Motor neuron (in vitro differentiated cells): ENCODE data around the gene THBS4. TPM values are rescaled to one million over a fixed set of nuclear protein-coding genes. Genes with fewer than 3 reads are reported as not detected.

Experiments used
- ATAC-seq, 8 experiments: fragments of 200-7000 bp; cut with Tn5 transposase; replicated peaks in 6 of 8; 2 replicates each; pipeline ENCODE4 v1.8.0; 2021; ENCODE audit warnings: mild to moderate bottlenecking in 8 of 8, moderate library complexity in 8 of 8
- H3K27ac ChIP-seq, 2 donors: fragments of 250-450 bp; sonication (Bioruptor Pico); 2 replicates each; pipeline ENCODE4 v1.9.0; 2021; ENCODE audit warnings: antibody characterized with exemption in 2 of 2, mild to moderate bottlenecking in 2 of 2, moderate library complexity in 1 of 2
- H3K4me1 ChIP-seq, 2 donors: fragments of 250-450 bp; sonication (Bioruptor Pico); replicated peaks in 1 of 2; 2 replicates each; pipeline ENCODE4 v1.6.1; 2021; ENCODE audit warnings: antibody characterized with exemption in 2 of 2, mild to moderate bottlenecking in 2 of 2, moderate library complexity in 1 of 2
- H3K4me3 ChIP-seq, 5 donors: fragments of 250-450 bp; sonication (Bioruptor Pico); 2 replicates each; pipeline ENCODE4 v1.9.0; 2021; ENCODE audit warnings: antibody characterized with exemption in 5 of 5, mild to moderate bottlenecking in 5 of 5, moderate library complexity in 4 of 5
- WGBS, 10 experiments: fragments of 450-650 bp; shearing (Covaris generic); methylation state at CpG; one replicate each; pipeline ENCODE4 v1.0.0; 2022; 5-methylcytosine and 5-hydroxymethylcytosine counted together
- in situ Hi-C, 9 experiments: fragments of 400-800 bp; cut with MboI; loops; one replicate each; pipeline ENCODE4 v1.15.0; 2021; ENCODE audit warnings: low sequenced_read_pairs in 9 of 9, low pct_unique_long_range_greater_than_20kb in 2 of 9; ENCODE audit not compliant: unreplicated experiment in 9 of 9
- total RNA-seq, 8 experiments: library from RNA; unstranded; fragments of 300-600 nt; gene quantifications; 2 replicates each; pipeline versions ENCODE4 v1.2.3 to v1.2.4, GENCODE V29; 2022

THBS4 gene
- total RNA-seq, 8 experiments from 2014 or later: 3.9 to 21.1 (median 10.3) TPM

GRCh38 chr5:80055491-80056170, 20.5 kb downstream of the THBS4 start:
- 0 to 100% (median 80%) methylated on average over 1 to 5 of the region's 11 CpGs for WGBS, 10 experiments
- no peak overlapping the region for H3K4me3 ChIP-seq
- ATAC-seq: peak in 1 of 8 experiments; percentile 58
- H3K27ac ChIP-seq: no peak overlapping the region
- peaks cover 0 to 6% of the 10 kb centered on the region in 2 donors for H3K4me1 ChIP-seq
- in situ Hi-C loops: no loop called here

- Histone ChIP-seq H3K27ac (no peak overlapping the region), H3K4me1 (no peaks in the 10 kb centered on the region), H3K4me3 (no peak overlapping the region)
- in situ Hi-C loops: no loop called here
- ATAC-seq: no peak
- WGBS, 10 experiments: 67 to 100% (median 100%) methylated on average over 1 to 2 of the region's 2 CpGs
Measured at GRCh38 chr5:80057099-80057498, 22.0 kb downstream of the THBS4 start.

- Histone ChIP-seq H3K4me3 (no peak overlapping the region), H3K4me1 (no peaks in the 10 kb centered on the region), H3K27ac (no peak overlapping the region)
- ATAC-seq: no peak
- in situ Hi-C loops: no loop called here
- WGBS, 10 experiments: 14 to 83% (median 69%) methylated on average over 1 to 2 of the region's 2 CpGs; no CpG with 5 or more reads in 2 of the 10 experiments
Measured at GRCh38 chr5:80057921-80058320, 22.8 kb downstream of the THBS4 start.

GRCh38 chr5:80059354-80059980, 24.3 kb downstream of the THBS4 start:
- H3K4me1 ChIP-seq: no peaks in the 10 kb centered on the region
- H3K4me3 ChIP-seq: no peak overlapping the region
- 92 to 100% (median 95%) methylated on average over 1 to 9 of the region's 18 CpGs; no CpG with 5 or more reads in 2 of the 10 experiments for WGBS, 10 experiments
- no peak overlapping the region for H3K27ac ChIP-seq
- in situ Hi-C loops: no loop called here
- no peak for ATAC-seq

GRCh38 chr5:80060966-80061365, 25.8 kb downstream of the THBS4 start:
- Histone ChIP-seq H3K27ac (no peak overlapping the region), H3K4me3 (no peak overlapping the region), H3K4me1 (peaks cover 4 to 6% of the 10 kb centered on the region in 2 donors)
- ATAC-seq: no peak
- in situ Hi-C loops: no loop called here
- WGBS, 10 experiments: 40 to 100% (median 88%) methylated on average over 1 to 4 of the region's 4 CpGs; no CpG with 5 or more reads in 2 of the 10 experiments

GRCh38 chr5:80061547-80061946, 26.4 kb downstream of the THBS4 start:
- in situ Hi-C loops: no loop called here
- ATAC-seq: peak in 1 of 8 experiments; percentile 61
- Histone ChIP-seq H3K4me3 (no peak overlapping the region), H3K4me1 (peaks cover 4 to 6% of the 10 kb centered on the region in 2 donors), H3K27ac (no peak overlapping the region)
- WGBS, 10 experiments: 67 to 100% (median 86%) methylated on average over 1 to 4 of the region's 4 CpGs; no CpG with 5 or more reads in 2 of the 10 experiments

GRCh38 chr5:80064124-80064523, 29.0 kb downstream of the THBS4 start:
- H3K4me3 ChIP-seq: no peak overlapping the region
- H3K4me1 ChIP-seq: peaks cover 8 to 12% of the 10 kb centered on the region in 2 donors
- H3K27ac ChIP-seq: no peak overlapping the region
- in situ Hi-C loops: no loop called here
- peak in 3 of 8 experiments; percentile 56 to 76 (median 61) for ATAC-seq

- in situ Hi-C loops: no loop called here
- 46 to 100% (median 76%) methylated on average over 1 to 2 of the region's 2 CpGs; no CpG with 5 or more reads in 1 of the 10 experiments for WGBS, 10 experiments
- ATAC-seq: no peak
- no peak overlapping the region for H3K27ac ChIP-seq
- no peak overlapping the region for H3K4me3 ChIP-seq
- H3K4me1 ChIP-seq: peaks cover 14 to 24% of the 10 kb centered on the region in 2 donors
Measured at GRCh38 chr5:80067016-80067415, 31.9 kb downstream of the THBS4 start.

- no peak overlapping the region for H3K4me3 ChIP-seq
- WGBS, 10 experiments: 47 to 100% (median 83%) methylated on average over 1 to 8 of the region's 8 CpGs; no CpG with 5 or more reads in 2 of the 10 experiments
- in situ Hi-C loops: no loop called here
- H3K4me1 ChIP-seq: peaks cover 14 to 24% of the 10 kb centered on the region in 2 donors
- no peak overlapping the region for H3K27ac ChIP-seq
- no peak for ATAC-seq
Measured at GRCh38 chr5:80067531-80068245, 32.5 kb downstream of the THBS4 start.

- in situ Hi-C loops: no loop called here
- H3K4me3 ChIP-seq: no peak overlapping the region
- WGBS, 10 experiments: 67 to 100% (median 100%) methylated on average over 1 to 2 of the region's 5 CpGs; no CpG with 5 or more reads in 4 of the 10 experiments
- H3K27ac ChIP-seq: no peak overlapping the region
- ATAC-seq: no peak
- H3K4me1 ChIP-seq: peaks cover 14 to 24% of the 10 kb centered on the region in 2 donors
Measured at GRCh38 chr5:80068246-80068636, 33.1 kb downstream of the THBS4 start.

- no peak for ATAC-seq
- Histone ChIP-seq H3K4me3 (no peak overlapping the region), H3K27ac (no peak overlapping the region), H3K4me1 (peaks cover 14 to 24% of the 10 kb centered on the region in 2 donors)
- in situ Hi-C loops: no loop called here
- WGBS, 10 experiments: 80 to 100% (median 98%) methylated on average over 1 to 3 of the region's 4 CpGs; no CpG with 5 or more reads in 4 of the 10 experiments
Measured at GRCh38 chr5:80068775-80069174, 33.6 kb downstream of the THBS4 start.

- in situ Hi-C loops: no loop called here
- 35 to 80% (median 49%) methylated on average over 2 to 4 of the region's 4 CpGs; no CpG with 5 or more reads in 2 of the 10 experiments for WGBS, 10 experiments
- Histone ChIP-seq H3K4me1 (peaks cover 14 to 24% of the 10 kb centered on the region in 2 donors), H3K27ac (peak overlapping the region in 1 of 2 donors; percentile 33), H3K4me3 (no peak overlapping the region)
- peak in 5 of 8 experiments; percentile 20 to 44 (median 39) for ATAC-seq
Measured at GRCh38 chr5:80069251-80069800, 34.2 kb downstream of the THBS4 start.

- ATAC-seq: peak; percentile 85 to 99 (median 97)
- in situ Hi-C loops: no loop called here
- H3K4me1 ChIP-seq: peaks cover 10 to 23% of the 10 kb centered on the region in 2 donors
- WGBS, 10 experiments: 17 to 80% (median 22%) methylated on average over 1 to 3 of the region's 3 CpGs; no CpG with 5 or more reads in 5 of the 10 experiments
- no peak overlapping the region for H3K4me3 ChIP-seq
- H3K27ac ChIP-seq: peak overlapping the region in 1 of 2 donors; percentile 33
Measured at GRCh38 chr5:80069918-80070318, 34.8 kb downstream of the THBS4 start.
